HepG2 (cell line): ENCODE results near the gene STYXL2. TPM values are rescaled to one million over a fixed set of nuclear protein-coding genes. Genes with fewer than 3 reads are reported as not detected.

ENCODE experiments used
- ATAC-seq: fragments of 200-7000 bp; cut with Tn5 transposase; 3 replicates; pipeline ENCODE4 v1.9.1; 2020; ENCODE audit warnings: mild to moderate bottlenecking, moderate library complexity
- BruUV-seq: library from RNA; stranded (reverse); fragments of 400-500 nt; replicated peaks from 2 replicates; lab custom pipeline; 2021; lab: Mats Ljungman, UMichigan
- CTCF ChIA-PET: fragments of 300-600 bp; formaldehyde crosslinking; extraction: SDS; loops from one replicate; lab custom pipeline; 2021; ENCODE audit warnings: low total read pairs, inconsistent platforms, low intra/inter-chr PET ratio; lab: Yijun Ruan, JAX
- POLR2A ChIA-PET: fragments of 350-600 bp; sonication (Branson Sonifier 250); formaldehyde crosslinking; loops from one replicate; lab custom pipeline; 2020; ENCODE audit warnings: antibody characterized with exemption, inconsistent platforms; lab: Yijun Ruan, JAX
- DNase-seq: peaks from one replicate; pipeline ENCODE4 v3.0.0-alpha.2; 2015; ENCODE audit warnings: low spot score
- FAIRE-seq: peaks from 3 replicates; lab custom pipeline; 2011; peaks lifted over from hg19 to GRCh38; lab: Jason Lieb, UNC
- H2AFZ ChIP-seq: one replicate; pipeline ENCODE4 v1.6.1; 2011; ENCODE audit warnings: low read length, inconsistent platforms
- H3K27ac ChIP-seq: fragments of 300-600 bp; 3 replicates; pipeline ENCODE4 v1.8.0; 2011; ENCODE audit warnings: mixed run types, mild to moderate bottlenecking, mixed read lengths, low read length, inconsistent platforms; ENCODE audit not compliant: insufficient read depth; ENCODE audit errors: extremely low read length
- H3K27me3 ChIP-seq, 2 experiments: fragments of 200-600 bp in 1 of 2; 2 replicates in 1 of 2; 3 replicates in 1 of 2; pipeline versions ENCODE4 v1.6.0 to v1.8.0; 2011; ENCODE audit warnings: low read length in 2 of 2, mild to moderate bottlenecking in 2 of 2, moderate library complexity in 2 of 2, inconsistent platforms in 1 of 2; ENCODE audit not compliant: insufficient read depth in 2 of 2, control insufficient read depth in 1 of 2
- H3K36me3 ChIP-seq, 2 experiments: fragments of 200-600 bp in 1 of 2; replicated peaks in 1 of 2; 2 replicates in 1 of 2; 3 replicates in 1 of 2; pipeline versions ENCODE4 v1.5.1 to v1.8.0; 2011; ENCODE audit warnings: low read length in 2 of 2, inconsistent platforms in 1 of 2; ENCODE audit not compliant: insufficient read depth in 2 of 2, control insufficient read depth in 1 of 2
- H3K4me1 ChIP-seq: 2 replicates; pipeline ENCODE4 v1.5.1; 2012; ENCODE audit warnings: low read length, inconsistent platforms; ENCODE audit not compliant: insufficient read depth
- H3K4me2 ChIP-seq: 2 replicates; pipeline ENCODE4 v1.6.0; 2011; ENCODE audit warnings: low read depth, low read length, inconsistent platforms
- H3K4me3 ChIP-seq, 3 experiments: fragments of 200-600 bp in 1 of 3; sonication (generic), shearing (Covaris generic) in 1 of 3; replicated peaks in 1 of 3; 2 replicates each; pipeline ENCODE4 v1.5.1; 2011 to 2016; ENCODE audit warnings: low read length in 3 of 3, inconsistent platforms in 2 of 3, low read depth in 2 of 3, mild to moderate bottlenecking in 2 of 3, control low read depth in 1 of 3, mixed read lengths in 1 of 3; ENCODE audit not compliant: insufficient read depth in 1 of 3
- H3K79me2 ChIP-seq: one replicate; pipeline ENCODE4 v1.6.1; 2011; ENCODE audit warnings: low read length, inconsistent platforms; ENCODE audit not compliant: insufficient read depth
- H3K9ac ChIP-seq: 2 replicates; pipeline ENCODE4 v1.6.0; 2011; ENCODE audit warnings: mild to moderate bottlenecking, low read depth, low read length, inconsistent platforms; ENCODE audit not compliant: insufficient read depth
- H3K9me3 ChIP-seq: 2 replicates; pipeline ENCODE4 v1.5.1; 2012; ENCODE audit warnings: mild to moderate bottlenecking, low read length
- H4K20me1 ChIP-seq: 2 replicates; pipeline ENCODE4 v1.6.0; 2011; ENCODE audit warnings: inconsistent platforms, mild to moderate bottlenecking, low read length, moderate library complexity; ENCODE audit not compliant: insufficient read depth
- HDAC1 ChIP-seq: sonication (generic); formaldehyde crosslinking; IDR thresholded peaks from 2 replicates; pipeline ENCODE4 v1.5.1; 2020; ENCODE audit warnings: mild to moderate bottlenecking, missing genetic modification reagents
- RARG ChIP-seq: sonication (generic); formaldehyde crosslinking; IDR thresholded peaks from 2 replicates; pipeline ENCODE4 v1.4.0; 2020; ENCODE audit warnings: low read depth, mild to moderate bottlenecking, missing genetic modification reagents
- ZBTB8A ChIP-seq: sonication (generic); formaldehyde crosslinking; IDR thresholded peaks from 2 replicates; pipeline ENCODE4 v1.4.0; 2020; ENCODE audit warnings: mild to moderate bottlenecking, low read depth, missing genetic modification reagents, borderline replicate concordance
- ZEB1 ChIP-seq: IDR thresholded peaks from 2 replicates; pipeline ENCODE4 v1.6.1; 2012; ENCODE audit warnings: mild to moderate bottlenecking, low read depth, inconsistent platforms; ENCODE audit not compliant: insufficient replicate concordance
- WGBS: methylation state at CpG from one replicate; pipeline ENCODE4 v1.1.6; 2017; ENCODE audit warnings: low lambda C conversion rate; 5-methylcytosine and 5-hydroxymethylcytosine counted together
- in situ Hi-C: cut with HindIII; loops from 2 replicates; pipeline ENCODE4 v1.10.0; 2017; ENCODE audit warnings: low pct_unique_long_range_greater_than_20kb; ENCODE audit not compliant: extremely low pct_ligation_motif_present
- intact Hi-C: fragments of 100-400 bp; cut with micrococcal nuclease; formaldehyde crosslinking; loops from one replicate; pipeline ENCODE4 v1.10.0; 2022; ENCODE audit not compliant: unreplicated experiment
- polyA plus RNA-seq, 8 experiments: library from polyadenylated mRNA; depleted of rRNA in 3 of 8; stranded (reverse) in 7 of 8; unstranded in 1 of 8; fragments of >200 nt; fragmentation: Illumina TruSeq in 4 of 8; extraction: Trizol in 4 of 8; gene quantifications; 2 replicates each; pipeline versions ENCODE4 v1.2.1 to v1.2.3, GENCODE V29; 2011 to 2016; ENCODE audit warnings: low read depth in 4 of 8, missing spikeins in 1 of 8, mixed read lengths in 1 of 8; ENCODE audit not compliant: insufficient read depth in 1 of 8
- total RNA-seq, 5 experiments: library from RNA; depleted of rRNA; stranded (reverse); fragments of >200 nt; fragmentation: Illumina TruSeq; extraction: Trizol; gene quantifications; 2 replicates each; pipeline ENCODE4 v1.2.3, GENCODE V29; 2016; ENCODE audit warnings: low read depth in 1 of 5

STYXL2 gene
- total and polyA plus RNA-seq, 2 of the 13 experiments (the other 11 are each of a cell fraction or from before 2014, with no cell fraction given): not detected

- BruUV-seq: no TSS peak
- ATAC-seq (no peak), DNase-seq (no peak), FAIRE-seq (no peak)
- in situ Hi-C loops (no loop called here), intact Hi-C loops (no loop called here)
- Histone ChIP-seq H4K20me1 (no peaks in the 10 kb centered on the region), H3K9me3 (no peaks in the 10 kb centered on the region), H3K36me3 (no peaks in the 10 kb centered on the region), H3K4me2 (no peak overlapping the region), H3K27ac (no peak overlapping the region), H3K4me3 (no peak overlapping the region), H3K27me3 (peaks cover 1 to 17% of the 10 kb centered on the region in 2 experiments; a peak in 3 of 5 replicates), H2AFZ (no peak overlapping the region), H3K9ac (no peak overlapping the region), H3K79me2 (no peaks in the 10 kb centered on the region), H3K4me1 (no peaks in the 10 kb centered on the region)
- ChIA-PET POLR2A (no interaction called here), CTCF (no interaction called here)
- WGBS: 0% methylated on average over 1 of the region's 1 CpG
- no peak for TF ChIP-seq HDAC1 (CRISPR knock-in tag)
These were observed 6.0 kb downstream of the STYXL2 start for GRCh38 chr1:167099851-167100250.

GRCh38 chr1:167100730-167101129 lies 6.9 kb downstream of the STYXL2 start:
- no TSS peak for BruUV-seq
- H3K27me3 ChIP-seq: peaks cover 1 to 23% of the 10 kb centered on the region in 2 experiments; a peak in 3 of 5 replicates
- 0% methylated on average over 2 of the region's 2 CpGs for WGBS
- FAIRE-seq (no peak), ATAC-seq (no peak), DNase-seq (no peak)
- H3K9ac ChIP-seq: no peak overlapping the region
- in situ Hi-C loops: no loop called here
- no peak overlapping the region for H3K4me3 ChIP-seq
- no peak for TF ChIP-seq ZEB1
- TF ChIP-seq ZBTB8A: no peak
- no peak for TF ChIP-seq RARG
- H3K4me1 ChIP-seq: no peaks in the 10 kb centered on the region
- no peak overlapping the region for H3K4me2 ChIP-seq
- no peak overlapping the region for H2AFZ ChIP-seq
- H3K27ac ChIP-seq: no peak overlapping the region
- H3K36me3 ChIP-seq: no peaks in the 10 kb centered on the region
- no peaks in the 10 kb centered on the region for H4K20me1 ChIP-seq
- POLR2A ChIA-PET: no interaction called here
- intact Hi-C loops: no loop called here
- H3K9me3 ChIP-seq: no peaks in the 10 kb centered on the region
- no peaks in the 10 kb centered on the region for H3K79me2 ChIP-seq
- CTCF ChIA-PET: no interaction called here
